K562 (cell line): Measurements from ENCODE around the gene TIA1. TPM values are rescaled to one million over a fixed set of nuclear protein-coding genes. Genes with fewer than 3 reads are reported as not detected.

Experiments
- BRD9 ChIP-seq: fragments of 450-650 bp; IDR thresholded peaks from 2 replicates; pipeline ENCODE4 v1.6.1; 2018; ENCODE audit warnings: low read depth; ENCODE audit not compliant: partially characterized antibody
- CBFB ChIP-seq: sonication (generic); formaldehyde crosslinking; IDR thresholded peaks from 2 replicates; pipeline ENCODE4 v1.4.0; 2020; ENCODE audit warnings: mild to moderate bottlenecking, missing genetic modification reagents
- ESRRA ChIP-seq: fragments of 450-650 bp; IDR thresholded peaks from 2 replicates; pipeline ENCODE4 v1.6.1; 2014; ENCODE audit warnings: low read depth, mild to moderate bottlenecking, moderate library complexity, borderline replicate concordance
- MYBL2 ChIP-seq, 2 experiments: fragments of 450-650 bp in 1 of 2; sonication (generic) in 1 of 2; formaldehyde crosslinking in 1 of 2; IDR thresholded peaks; 2 replicates each; pipeline versions ENCODE4 v1.6.1 to v1.8.1; 2017 to 2022; ENCODE audit warnings: borderline replicate concordance in 1 of 2, inconsistent platforms in 1 of 2, low read depth in 1 of 2, mild to moderate bottlenecking in 1 of 2, missing genetic modification reagents in 1 of 2, moderate library complexity in 1 of 2
- MYC ChIP-seq, 2 experiments: fragments of 250-450 bp in 1 of 2; sonication (Bioruptor Pico) in 1 of 2; IDR thresholded peaks; 2 replicates each; pipeline versions ENCODE4 v1.5.1 to v1.6.1; 2012 to 2021; ENCODE audit warnings: low read depth in 2 of 2, borderline replicate concordance in 1 of 2, improper control_type of control experiment in 1 of 2, low read length in 1 of 2, mild to moderate bottlenecking in 1 of 2, moderate library complexity in 1 of 2
- NCOA6 ChIP-seq: fragments of 450-650 bp; IDR thresholded peaks from 2 replicates; pipeline ENCODE4 v1.6.1; 2017; ENCODE audit warnings: mild to moderate bottlenecking
- POLR2G ChIP-seq: fragments of 200-400 bp; formaldehyde crosslinking; IDR thresholded peaks from 2 replicates; pipeline ENCODE4 v1.6.1; 2017; ENCODE audit warnings: low read depth, mild to moderate bottlenecking, antibody characterized with exemption, low read length, moderate library complexity
- SAP30 ChIP-seq: fragments of 200-600 bp; sonication (generic); IDR thresholded peaks from 2 replicates; pipeline ENCODE4 v1.6.1; 2012; ENCODE audit warnings: borderline replicate concordance, low read depth, mild to moderate bottlenecking, moderate library complexity, low read length, control low read depth, inconsistent platforms; ENCODE audit not compliant: insufficient read depth, poor library complexity, severe bottlenecking
- SMAD1 ChIP-seq: fragments of 150-350 bp; IDR thresholded peaks from 2 replicates; pipeline ENCODE4 v1.6.1; 2014; ENCODE audit warnings: low read length, low read depth; ENCODE audit not compliant: partially characterized antibody
- ZC3H11A ChIP-seq: IDR thresholded peaks from 2 replicates; pipeline ENCODE4 v1.6.1; 2012; ENCODE audit warnings: low read depth, low read length, improper control_type of control experiment
- ZNF232 ChIP-seq: sonication (generic); formaldehyde crosslinking; IDR thresholded peaks from 2 replicates; pipeline ENCODE4 v1.8.0; 2022; ENCODE audit warnings: mild to moderate bottlenecking, missing genetic modification reagents
- polyA plus RNA-seq, 8 experiments: library from polyadenylated mRNA; depleted of rRNA in 4 of 8; stranded (reverse) in 5 of 8; unstranded in 3 of 8; fragments of >200 nt; fragmentation: Nextera tagmentation in 2 of 8; fragmentation: Illumina TruSeq in 1 of 8; extraction: Ambion mirVana in 2 of 8; extraction: Trizol in 1 of 8; gene quantifications; 2 replicates each; pipeline versions ENCODE4 v1.2.1 to v1.2.3, GENCODE V29; 2011 to 2014; ENCODE audit warnings: inconsistent platforms in 1 of 8, missing spikeins in 1 of 8
- total RNA-seq, 7 experiments: library from RNA; depleted of rRNA in 6 of 7; stranded (reverse); fragments of >200 nt in 6 of 7; fragmentation: Illumina TruSeq in 2 of 7; extraction: Trizol in 2 of 7; gene quantifications; 2 replicates each; pipeline versions ENCODE4 v1.2.1 to v1.2.3, GENCODE V29; 2011 to 2021; ENCODE audit warnings: low replicate concordance in 1 of 7
- TF ChIP-seq, protein P1 (sequence below), 2 experiments: fragments of 450-650 bp; IDR thresholded peaks; 2 replicates each; pipeline ENCODE4 v1.6.1; 2016
- TF ChIP-seq, protein P2 (sequence below): sonication (generic); formaldehyde crosslinking; IDR thresholded peaks from 2 replicates; pipeline ENCODE4 v1.8.0; 2023; ENCODE audit warnings: mild to moderate bottlenecking, missing genetic modification reagents

TIA1 gene
- total and polyA plus RNA-seq, 9 of the 15 experiments (the other 6 are each of a cell fraction or from before 2014, with no cell fraction given): 25.3 to 129 (median 79.6) TPM

DNA sequence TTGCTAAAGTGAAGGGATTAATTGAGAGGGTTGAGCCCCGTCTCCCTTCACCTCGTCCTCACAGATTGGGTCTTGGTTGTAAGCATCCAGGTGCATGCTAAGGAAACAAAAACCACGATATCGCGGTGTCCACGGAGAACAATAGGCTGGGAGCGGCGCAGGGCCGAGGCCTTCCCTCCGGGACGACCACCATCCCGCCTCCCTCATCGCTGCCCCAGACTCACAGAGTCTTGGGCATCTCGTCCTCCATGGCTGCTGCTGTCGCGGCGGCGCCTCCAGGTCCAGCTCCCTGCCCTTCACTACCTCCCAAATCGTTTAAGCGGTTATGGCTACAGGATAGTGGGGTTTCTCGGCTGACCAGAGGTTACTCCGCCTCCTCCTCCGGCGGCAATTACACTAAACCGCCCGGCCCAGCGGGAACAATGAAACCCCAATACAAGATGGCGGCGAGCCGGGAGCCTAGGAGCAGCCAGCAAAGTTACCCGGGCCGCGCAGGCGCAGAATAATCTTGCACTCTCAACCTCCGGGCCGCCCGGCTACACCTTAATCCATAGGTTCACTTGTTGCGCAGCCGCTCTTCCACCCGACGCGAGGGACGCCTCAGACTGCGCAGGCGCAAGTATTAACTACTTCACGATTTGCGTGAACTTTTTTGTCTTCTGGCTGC, at the start of gene TIA1 (continued):
- TF ChIP-seq, protein P1, sequence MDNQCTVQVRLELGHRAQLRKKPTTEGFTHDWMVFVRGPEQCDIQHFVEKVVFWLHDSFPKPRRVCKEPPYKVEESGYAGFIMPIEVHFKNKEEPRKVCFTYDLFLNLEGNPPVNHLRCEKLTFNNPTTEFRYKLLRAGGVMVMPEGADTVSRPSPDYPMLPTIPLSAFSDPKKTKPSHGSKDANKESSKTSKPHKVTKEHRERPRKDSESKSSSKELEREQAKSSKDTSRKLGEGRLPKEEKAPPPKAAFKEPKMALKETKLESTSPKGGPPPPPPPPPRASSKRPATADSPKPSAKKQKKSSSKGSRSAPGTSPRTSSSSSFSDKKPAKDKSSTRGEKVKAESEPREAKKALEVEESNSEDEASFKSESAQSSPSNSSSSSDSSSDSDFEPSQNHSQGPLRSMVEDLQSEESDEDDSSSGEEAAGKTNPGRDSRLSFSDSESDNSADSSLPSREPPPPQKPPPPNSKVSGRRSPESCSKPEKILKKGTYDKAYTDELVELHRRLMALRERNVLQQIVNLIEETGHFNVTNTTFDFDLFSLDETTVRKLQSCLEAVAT (IDR thresholded peaks at IDR 0.05): peak; percentile 22 to 41; a peak in 2 of 4 replicates
- TF ChIP-seq, protein P2, sequence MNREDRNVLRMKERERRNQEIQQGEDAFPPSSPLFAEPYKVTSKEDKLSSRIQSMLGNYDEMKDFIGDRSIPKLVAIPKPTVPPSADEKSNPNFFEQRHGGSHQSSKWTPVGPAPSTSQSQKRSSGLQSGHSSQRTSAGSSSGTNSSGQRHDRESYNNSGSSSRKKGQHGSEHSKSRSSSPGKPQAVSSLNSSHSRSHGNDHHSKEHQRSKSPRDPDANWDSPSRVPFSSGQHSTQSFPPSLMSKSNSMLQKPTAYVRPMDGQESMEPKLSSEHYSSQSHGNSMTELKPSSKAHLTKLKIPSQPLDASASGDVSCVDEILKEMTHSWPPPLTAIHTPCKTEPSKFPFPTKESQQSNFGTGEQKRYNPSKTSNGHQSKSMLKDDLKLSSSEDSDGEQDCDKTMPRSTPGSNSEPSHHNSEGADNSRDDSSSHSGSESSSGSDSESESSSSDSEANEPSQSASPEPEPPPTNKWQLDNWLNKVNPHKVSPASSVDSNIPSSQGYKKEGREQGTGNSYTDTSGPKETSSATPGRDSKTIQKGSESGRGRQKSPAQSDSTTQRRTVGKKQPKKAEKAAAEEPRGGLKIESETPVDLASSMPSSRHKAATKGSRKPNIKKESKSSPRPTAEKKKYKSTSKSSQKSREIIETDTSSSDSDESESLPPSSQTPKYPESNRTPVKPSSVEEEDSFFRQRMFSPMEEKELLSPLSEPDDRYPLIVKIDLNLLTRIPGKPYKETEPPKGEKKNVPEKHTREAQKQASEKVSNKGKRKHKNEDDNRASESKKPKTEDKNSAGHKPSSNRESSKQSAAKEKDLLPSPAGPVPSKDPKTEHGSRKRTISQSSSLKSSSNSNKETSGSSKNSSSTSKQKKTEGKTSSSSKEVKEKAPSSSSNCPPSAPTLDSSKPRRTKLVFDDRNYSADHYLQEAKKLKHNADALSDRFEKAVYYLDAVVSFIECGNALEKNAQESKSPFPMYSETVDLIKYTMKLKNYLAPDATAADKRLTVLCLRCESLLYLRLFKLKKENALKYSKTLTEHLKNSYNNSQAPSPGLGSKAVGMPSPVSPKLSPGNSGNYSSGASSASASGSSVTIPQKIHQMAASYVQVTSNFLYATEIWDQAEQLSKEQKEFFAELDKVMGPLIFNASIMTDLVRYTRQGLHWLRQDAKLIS (CRISPR knock-in tag): peak; percentile 65; the same call in 1 of the 2 replicates
- TF ChIP-seq SMAD1: peak; percentile 41
- TF ChIP-seq ZNF232 (CRISPR knock-in tag): peak; percentile 58; the same call in 1 of the 2 replicates
- TF ChIP-seq ZC3H11A: no peak
- TF ChIP-seq NCOA6: no peak
- peak; percentile 8; the same call in 1 of the 2 replicates for TF ChIP-seq ESRRA
- peak; percentile 66; the same call in 1 of the 2 replicates for TF ChIP-seq CBFB (CRISPR knock-in tag)
- no peak for TF ChIP-seq MYBL2 (IDR thresholded peaks at IDR 0.05; ENCODE audit: low read depth)
- no peak for TF ChIP-seq MYBL2 (CRISPR knock-in tag; IDR thresholded peaks at IDR 0.05; ENCODE audit: borderline replicate concordance)
- TF ChIP-seq MYC (IDR thresholded peaks at IDR 0.05; ENCODE audit: low read depth, low read length): no peak; the same call in 1 of the 2 replicates
- peak; percentile 38; the same call in 1 of the 2 replicates for TF ChIP-seq MYC (CRISPR knock-in tag; IDR thresholded peaks at IDR 0.05; ENCODE audit: borderline replicate concordance, low read depth)
- TF ChIP-seq POLR2G: peak; percentile 96
- TF ChIP-seq BRD9: peak; percentile 39
- TF ChIP-seq SAP30: peak; percentile 29
